HG03442 (cell line): ENCODE results near the gene CNN3.

Experiments
- ATAC-seq: cut with Tn5 transposase; IDR thresholded peaks from one replicate; pipeline ENCODE4 v1.9.1; 2021; ENCODE audit warnings: mild to moderate bottlenecking, moderate library complexity; ENCODE audit not compliant: unreplicated experiment

The CNN3 gene

DNA sequence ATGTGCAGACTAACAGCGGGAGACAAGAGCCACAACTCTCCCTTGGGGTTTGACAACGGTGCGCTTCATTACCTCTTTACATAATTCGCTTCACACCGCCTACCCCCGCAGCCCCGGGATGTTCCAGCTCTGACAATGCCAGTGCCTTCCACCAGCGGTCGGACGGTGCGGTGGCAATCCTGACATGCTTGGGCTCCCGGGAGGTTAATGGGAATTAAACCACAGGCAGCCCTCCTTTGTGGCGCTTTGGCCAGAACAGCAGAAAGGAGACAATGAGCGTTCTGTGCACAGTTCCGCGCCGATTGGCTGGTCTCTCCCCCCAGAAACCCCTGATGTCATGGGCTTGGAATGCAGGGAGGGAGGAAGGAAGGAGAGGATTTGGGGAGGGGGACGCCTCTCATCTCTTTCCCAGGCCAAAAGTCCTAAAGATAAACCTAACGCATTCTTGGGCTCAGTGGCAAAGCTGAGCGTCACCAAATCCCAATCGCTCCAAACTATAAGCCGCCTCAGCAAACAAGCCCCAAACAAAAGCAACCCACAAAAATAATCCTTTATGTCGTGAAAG, 1.3 kb downstream of the CNN3 start:
- no peak for ATAC-seq

DNA sequence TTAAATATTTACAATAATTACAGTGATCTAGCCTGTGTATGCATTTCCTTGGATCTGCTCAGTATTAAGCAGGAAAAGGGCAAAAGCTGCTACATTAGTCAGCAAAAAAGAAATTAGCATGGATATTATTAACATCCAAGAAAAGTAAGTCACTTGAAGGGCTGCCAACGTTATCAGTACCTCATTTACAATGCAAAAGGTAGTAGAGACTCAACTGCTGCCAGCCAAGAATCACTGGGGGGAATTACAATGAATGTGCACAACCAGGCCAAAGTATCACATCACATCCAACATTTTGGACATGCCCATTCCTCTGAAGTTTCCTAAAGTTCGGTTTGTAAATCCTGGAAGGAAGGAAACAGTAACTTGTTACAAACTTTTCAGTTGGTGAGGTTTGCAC, 1.9 kb downstream of the CNN3 start:
- no peak for ATAC-seq

DNA sequence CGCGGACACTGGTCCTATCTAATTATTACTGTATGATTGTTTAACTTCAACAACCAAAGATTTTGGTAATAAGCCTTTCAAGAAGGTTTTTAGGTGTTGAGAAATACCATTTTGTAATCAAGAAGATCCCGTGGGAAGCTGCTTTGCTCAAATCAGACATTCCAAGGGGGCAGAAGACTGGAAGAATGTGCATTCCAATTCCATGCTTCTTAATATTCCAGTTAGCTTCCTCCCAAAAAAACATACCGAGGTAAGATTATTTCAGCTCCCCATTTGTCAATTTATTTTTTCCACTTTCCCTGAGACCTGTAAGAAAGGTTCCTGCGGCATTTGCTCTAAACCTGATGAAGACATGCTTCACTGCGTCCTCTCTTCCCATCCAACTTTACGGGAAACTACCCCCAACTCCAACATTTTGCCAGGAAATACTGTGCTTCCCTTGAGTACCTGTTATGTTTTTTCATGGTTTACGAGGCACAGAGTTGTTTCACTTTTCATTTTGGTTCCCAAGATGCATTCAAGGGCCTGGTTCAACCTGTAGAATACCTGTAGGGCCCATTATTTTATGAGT, 4.1 kb downstream of the CNN3 start:
- ATAC-seq: no peak

DNA sequence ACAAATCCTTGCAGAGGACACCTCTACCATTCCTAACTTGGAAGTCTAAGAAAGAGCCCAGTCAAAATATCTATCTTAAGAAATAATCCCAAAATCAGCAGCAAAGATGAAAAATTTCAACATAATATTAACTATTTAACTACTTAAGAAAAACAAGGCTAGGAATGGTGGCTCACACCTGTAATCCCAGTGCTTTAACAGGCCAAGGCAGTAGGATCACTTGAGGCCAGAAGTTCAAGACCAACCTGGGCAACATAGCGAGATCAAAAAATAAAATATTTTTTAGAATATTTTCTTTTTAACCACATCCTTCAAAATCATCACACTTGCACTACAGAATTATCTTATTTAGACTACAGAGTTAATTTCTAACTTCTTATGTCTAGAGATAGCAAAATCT, 4.9 kb downstream of the CNN3 start:
- no peak for ATAC-seq

DNA sequence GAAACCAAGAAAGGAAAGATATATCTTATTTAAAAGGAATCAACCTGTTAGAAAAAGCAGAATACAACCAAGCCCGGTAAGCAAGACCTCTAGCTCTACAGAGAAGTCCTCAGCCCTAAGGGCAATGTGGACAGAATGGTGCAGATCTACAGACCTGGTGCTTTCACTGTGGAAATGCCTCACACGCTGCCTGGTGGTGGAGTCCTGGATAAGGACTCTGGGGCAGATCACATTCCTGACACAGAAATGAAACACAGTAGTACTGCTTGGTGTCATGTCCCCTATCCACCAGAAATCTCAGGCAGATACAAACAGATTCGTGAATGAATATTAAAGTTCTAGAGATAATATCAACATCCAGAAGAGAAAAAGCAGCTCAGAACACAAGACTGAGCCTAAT, 6.8 kb downstream of the CNN3 start:
- no peak for ATAC-seq

DNA sequence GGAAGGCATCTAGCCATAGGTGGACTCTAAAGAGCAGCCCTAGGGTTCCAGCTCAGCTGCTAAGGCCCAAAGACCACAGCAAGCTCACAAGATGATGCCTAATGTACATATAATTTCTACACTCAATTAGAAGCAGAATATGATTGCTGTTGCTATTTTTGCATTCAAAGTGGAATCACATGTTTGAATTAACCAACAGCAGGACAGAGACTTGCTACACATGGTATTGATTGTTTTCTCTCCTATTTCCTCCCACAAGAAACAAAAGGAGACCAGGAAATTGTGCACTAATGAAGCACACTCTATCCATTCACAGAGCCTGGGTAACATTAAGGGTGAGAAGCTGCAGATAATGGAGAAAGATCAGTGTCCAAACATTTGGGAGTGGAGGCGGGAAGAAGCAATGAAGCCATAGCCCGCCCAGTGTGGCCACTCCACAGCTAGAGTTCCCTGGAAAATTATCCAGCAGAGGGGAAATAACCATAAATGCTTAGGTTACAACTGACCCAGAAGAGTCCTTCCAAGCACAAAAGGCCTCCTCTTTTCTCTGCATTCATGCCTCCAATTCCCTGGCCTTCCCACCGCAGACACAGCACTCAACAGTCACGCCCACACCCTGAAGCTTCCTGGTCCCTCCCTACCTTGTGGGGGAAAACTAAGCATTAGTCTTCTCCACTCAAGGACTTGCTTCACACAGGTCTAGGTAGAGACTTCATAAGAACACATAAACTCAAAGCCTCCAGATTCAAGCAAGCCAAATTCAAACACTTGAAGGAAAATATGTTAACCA, 7.5 kb downstream of the CNN3 start:
- ATAC-seq: no peak

DNA sequence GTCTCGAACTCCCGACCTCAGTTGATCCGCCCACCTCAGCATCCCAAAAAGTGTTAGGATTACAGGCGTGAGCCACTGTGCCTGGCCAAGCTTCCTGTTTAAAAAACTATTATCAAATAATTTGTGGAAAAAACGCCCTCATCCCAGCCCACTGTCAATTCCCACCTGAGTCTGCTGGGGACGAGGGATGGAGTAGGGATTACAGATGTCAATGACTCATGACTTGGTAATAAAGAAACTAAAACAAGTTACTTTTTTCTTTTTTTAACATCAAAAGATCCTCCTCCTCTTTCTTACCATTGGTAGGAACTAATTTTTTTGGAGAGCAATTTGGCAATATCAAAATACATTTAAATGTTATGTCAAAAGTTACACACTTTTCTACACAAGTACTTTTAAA, 9.7 kb downstream of the CNN3 start:
- no peak for ATAC-seq

DNA sequence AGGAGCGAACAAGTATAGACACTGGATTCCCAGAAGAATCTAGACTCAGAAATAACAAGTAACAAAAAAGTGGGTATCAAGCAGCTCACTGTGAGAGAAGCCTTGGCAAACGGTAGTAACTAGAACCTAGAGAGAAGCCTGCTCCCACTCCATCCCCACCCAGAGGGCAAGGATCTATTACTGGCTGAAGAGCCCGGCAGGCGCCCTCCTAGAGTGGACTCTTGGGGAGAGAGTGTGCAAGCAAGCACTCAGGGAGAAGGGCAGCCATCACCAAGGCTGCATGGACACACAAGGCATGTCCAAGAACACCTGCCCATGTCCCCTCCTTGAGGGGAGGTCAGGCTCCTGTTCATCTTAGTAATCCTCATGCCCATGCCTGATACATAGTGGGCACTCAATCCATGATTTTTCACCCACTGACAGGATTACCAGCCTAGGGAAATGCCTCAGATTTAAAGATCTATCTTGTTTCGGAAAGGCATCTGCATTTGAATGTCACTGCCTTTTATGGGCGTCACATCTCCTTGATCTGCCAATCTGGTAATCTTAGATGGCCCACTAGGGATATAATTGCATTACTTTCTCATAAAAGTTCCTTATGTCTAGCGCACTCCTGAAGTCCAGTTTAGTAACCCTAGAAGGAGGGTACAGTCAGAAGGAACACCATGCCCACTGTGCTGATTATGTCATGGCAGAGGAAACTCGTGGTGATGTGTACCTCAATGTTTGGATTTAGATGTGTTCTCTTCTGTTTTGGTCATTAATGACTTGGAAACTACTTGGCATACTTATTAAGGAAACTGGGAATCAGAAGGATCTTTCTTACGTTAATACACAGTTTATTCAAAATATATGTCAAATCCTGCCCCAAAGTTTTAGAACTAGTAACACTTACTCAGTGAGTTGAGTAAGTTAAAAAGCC, 14.4 kb downstream of the CNN3 start:
- ATAC-seq: no peak

DNA sequence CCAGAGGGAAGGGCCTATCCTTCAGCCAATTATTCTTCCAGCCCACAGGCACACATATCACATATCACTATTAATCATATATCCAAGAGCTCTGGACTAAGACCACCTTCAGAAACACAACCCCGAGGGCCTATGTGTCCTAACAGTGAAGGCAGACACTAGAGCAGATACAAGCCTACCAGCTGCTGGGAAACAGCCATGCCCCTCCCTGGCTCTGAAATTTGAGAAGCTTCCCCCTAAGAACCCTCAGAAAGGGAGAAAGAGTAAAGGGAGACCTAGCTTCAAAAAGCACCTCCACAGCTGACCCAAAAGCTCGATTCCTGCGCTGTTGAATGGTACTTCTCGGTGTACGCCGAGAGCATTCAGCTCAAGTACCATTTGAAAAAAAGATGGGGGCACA, 17.4 kb downstream of the CNN3 start:
- no peak for ATAC-seq

DNA sequence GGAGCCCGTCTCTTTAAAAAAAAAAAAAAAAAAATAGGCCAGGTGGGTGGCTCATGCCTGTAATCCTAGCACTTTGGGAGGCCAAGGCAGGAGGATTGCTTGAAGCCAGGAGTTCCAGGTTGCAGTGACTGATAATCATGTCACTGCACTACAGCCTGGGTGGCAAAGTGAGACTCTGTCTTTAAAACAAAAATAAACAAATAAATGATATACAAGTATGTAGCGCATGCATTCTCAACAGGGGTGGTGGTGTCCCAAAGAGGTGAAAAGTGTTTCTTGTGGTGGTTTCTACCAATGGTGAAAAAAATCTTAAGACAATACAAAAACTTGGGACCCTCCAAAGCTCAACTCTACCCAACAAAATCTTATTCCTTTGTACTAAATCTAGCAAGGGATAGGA, 17.9 kb downstream of the CNN3 start:
- no peak for ATAC-seq

DNA sequence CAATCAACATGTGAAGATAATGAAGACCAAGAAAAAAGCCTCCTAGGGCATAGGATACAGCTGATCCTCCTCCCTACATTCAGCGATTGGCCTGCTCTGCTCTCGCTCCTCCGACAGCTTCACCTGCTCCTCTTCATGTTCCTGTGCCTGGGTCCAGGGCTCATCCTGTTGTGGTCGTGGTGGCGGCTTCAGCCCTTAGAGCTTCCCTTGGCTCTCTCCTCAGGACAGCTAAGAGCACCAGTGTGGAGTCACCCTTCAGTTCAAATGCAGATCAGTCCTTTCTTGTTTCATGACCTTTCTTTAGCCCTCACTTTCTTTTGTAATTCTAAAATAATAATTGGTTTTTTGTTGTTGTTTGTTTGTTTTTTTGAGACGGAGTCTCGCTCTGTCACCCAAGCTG, 18.7 kb downstream of the CNN3 start:
- no peak for ATAC-seq

DNA sequence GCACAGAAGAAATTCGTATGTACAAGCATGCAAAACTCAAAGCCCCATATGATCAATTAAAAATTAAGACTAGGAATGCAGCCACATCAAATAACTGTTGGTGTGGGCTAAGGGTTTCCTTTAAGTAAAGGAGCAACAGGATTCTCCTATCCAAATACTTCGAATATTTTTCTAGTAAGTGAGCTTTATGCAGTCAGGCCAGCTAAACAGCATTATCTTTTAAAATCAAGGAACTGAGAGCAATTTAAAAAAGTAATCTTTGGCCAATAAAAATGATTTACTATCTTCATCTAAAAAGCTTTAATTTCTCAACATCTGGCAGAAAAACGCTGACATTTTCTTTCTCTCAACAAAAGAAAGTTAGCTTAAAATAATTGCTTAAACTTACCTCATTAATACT, 19.8 kb downstream of the CNN3 start:
- no peak for ATAC-seq

DNA sequence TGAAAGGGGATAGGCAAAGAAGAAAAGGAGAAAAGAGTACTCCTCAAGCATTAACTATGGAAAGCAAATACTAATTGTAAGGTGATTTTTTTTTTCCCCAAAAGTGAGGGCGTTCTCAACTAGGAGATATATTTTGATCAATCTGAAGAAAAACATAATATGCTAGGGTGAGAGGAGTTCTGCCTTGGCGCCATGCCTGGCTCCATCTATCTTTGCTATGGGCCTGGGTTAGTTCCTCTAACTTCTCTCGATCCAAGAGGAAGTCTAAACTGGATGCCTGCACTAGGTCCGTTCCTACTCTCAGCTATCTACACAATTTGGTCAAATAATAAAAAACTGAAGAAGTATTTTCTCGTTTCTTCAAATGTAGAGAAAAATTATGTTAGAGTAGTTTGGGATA, 20.5 kb downstream of the CNN3 start:
- ATAC-seq: no peak

DNA sequence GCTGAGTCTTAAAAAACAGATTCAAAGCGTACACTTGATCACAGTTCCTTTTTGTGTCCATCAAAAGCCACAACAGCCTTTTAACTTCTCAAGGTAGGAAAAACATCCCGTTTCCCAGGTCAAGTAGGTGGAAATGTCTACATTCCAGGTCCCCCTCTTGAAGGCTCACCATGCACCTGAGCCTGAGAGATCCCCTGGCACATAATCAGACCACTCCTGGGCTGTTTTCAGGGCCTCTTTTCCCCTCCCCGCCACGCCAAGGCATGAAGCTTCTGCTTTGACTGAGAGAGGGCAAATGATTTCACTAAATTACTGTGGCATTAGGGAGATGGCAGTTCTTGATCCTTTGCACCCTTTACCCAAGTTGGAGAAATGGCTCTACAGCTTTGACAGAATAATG, 21.7 kb downstream of the CNN3 start:
- ATAC-seq: no peak

DNA sequence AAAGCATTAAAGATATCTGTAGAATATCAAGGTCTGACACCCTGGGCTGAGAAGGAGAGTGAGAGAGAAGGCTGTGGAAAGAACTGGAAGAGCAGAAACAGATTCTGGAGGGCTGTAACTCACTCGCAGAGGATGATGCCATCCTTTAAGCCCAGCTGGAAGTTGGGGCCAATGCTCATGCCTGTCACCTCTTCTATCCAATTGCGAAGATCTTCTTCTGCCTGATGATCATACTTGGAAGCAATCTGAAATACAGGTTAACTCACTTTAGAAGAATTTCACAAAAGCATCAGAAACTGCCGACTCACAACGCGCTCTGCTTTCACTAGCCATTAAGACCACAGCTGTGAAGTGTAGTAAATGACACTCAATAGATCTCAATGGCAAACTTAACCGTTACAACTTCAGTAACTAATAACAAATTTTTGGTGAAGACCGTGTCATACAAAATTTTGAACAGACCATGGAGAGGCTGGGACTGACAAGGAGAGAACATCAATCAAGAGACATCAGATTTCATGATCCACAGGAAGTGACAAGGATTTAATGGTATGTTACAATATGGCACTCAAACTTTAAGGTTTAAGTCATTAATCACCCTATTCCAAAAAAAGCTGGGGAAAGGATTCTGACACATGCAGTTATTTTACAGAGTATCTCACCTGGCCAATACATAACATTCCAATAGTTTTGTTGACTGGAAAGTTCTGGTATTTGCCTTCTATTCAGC, 23.5 kb downstream of the CNN3 start:
- ATAC-seq: no peak

DNA sequence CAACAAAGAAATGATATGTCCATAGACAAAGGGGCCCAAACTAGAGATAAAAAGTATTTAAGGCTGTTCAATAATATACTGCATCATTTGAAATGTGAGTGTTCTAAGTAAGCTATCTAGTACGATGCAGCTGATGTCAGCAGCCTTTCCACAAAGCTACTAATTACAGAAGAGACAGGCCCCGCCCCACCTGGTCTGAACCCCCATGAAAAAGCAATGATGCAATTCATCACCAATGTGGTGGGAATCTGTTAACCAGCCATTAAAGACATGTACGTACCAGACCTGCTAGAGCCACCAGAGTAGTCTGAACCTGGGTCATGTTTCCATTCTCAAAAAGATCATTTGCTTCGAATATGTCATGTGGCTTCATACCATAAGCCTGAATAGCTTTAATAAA, 25.1 kb downstream of the CNN3 start:
- ATAC-seq: no peak

DNA sequence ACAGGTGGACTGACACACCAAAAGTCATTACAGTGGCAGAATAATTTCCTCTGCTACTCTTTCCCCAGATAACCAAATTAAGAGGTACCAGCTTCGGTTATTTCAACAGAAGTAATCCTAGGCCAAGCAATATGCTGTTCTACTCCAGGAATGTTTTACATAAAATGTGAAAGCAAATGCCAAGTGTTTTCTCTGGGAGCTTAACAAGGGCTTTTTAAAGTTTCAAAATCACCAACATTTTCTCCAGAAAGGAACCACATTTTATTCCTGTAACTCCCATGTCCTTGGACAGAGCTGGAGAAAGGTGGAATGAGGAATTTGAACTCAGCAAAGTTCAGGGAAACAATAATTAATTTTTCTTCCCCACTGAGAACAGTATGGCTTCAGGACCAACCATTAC, 27.2 kb downstream of the CNN3 start:
- no peak for ATAC-seq

DNA sequence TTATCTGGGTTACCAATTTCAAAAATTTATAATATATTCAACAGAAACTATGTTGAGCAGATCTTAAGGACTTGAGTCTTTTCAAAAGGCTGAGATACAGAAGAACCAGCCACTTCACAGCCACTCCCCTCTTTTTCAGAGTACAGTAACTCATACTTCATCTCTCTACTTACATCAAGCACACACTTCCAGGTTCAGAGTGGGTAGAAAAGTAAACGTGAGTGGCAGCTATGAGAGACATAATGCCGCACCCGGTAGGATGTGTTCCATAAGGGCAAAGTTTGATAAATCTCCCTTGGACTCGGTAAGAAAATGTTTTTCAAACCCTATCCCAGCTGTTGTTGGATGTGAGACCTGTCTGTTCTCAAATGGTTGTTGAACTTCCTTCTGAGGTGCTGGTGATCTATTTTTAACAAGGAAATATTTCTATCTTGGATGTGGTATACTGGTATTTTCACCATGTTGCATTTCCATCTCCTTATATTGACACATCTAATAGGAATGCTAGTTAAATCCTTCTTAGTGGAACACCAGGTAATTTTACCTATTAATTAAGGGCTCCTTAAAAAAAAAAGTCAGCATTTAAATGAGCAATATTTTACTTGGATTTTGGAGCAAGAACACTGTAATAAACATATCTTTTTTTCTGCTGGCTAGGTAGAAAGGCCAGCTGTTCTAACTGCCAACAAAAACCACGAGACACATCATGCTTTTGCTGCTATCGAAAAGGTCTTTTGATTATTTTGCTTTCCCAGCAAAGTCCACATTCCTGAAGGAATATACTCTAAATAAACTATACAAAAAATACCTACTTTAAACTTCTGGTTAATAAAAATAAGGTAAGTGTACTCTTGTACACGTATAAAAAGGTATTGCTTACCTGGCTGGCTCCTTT, 28.2 kb downstream of the CNN3 start:
- ATAC-seq: no peak

DNA sequence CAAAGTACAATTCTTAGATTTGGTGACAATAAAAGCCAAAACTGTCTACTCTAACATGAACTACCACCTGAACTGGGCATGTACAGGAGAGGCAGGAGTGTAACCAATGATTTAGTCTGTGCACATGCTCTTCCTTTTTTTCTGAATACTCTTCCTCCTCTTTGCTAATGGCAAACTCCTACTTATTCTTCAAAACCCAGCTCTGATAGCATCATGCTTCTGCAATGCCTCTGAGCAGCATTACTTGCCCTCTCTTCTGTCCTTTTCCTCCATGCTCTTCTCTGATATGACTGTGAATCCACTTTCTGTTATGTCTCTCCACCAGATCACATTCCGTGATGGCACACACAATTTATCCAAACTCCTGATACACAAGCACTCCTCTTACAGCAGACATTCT, 31.4 kb downstream of the CNN3 start:
- no peak for ATAC-seq

DNA sequence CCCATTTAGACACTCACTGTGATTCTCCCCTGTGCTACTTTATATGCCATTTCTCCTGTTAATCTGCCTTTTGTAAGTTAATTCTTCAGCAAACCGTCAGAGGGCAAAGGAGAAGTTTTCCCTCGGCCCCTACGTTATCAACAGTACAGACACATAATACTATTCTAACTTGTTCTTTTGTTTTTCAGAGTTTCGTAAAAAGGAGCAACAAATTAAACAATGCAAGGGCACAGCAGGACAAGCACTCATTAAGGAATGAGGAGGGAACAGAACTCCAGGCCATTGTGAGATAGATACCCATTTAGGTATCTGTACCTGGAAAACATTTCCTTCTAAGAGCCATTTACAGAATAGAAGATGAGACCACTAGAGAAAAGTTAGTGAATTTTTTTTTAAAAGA, 32.3 kb downstream of the CNN3 start:
- no peak for ATAC-seq
